Measurements from ENCODE around the gene RAB18.
A peak's percentile ranks its signal among the peaks of the same experiment; 100 is the strongest.
"Not testable (repeated sequence)": the region's sequence is repeated elsewhere in the genome, so short reads cannot be mapped to it uniquely, and the experiment has no call there.

Gene RAB18

DNA sequence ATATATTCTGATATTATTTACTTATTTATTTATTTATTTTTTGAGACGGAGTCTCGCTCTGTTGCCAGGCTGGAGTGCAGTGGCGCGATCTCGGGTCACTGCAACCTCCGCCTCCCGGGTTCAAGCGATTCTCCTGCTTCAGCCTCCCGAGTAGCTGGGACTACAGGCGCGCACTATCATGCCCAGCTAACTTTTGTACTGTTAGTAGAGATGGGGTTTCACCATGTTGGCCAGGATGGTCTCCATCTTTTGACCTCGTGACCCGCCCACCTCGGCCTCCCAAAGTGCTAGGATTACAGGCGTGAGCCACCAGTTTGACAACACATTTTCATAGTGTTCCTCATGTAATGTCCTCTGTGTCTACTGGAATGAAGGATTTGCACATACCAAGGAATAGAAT is 1.4 kb downstream of the RAB18 start:
- not testable (repeated sequence) for DNase-seq

GRCh38 chr10:27506280-27506679 is 2.2 kb downstream of the RAB18 start:
- no peak for DNase-seq

DNA sequence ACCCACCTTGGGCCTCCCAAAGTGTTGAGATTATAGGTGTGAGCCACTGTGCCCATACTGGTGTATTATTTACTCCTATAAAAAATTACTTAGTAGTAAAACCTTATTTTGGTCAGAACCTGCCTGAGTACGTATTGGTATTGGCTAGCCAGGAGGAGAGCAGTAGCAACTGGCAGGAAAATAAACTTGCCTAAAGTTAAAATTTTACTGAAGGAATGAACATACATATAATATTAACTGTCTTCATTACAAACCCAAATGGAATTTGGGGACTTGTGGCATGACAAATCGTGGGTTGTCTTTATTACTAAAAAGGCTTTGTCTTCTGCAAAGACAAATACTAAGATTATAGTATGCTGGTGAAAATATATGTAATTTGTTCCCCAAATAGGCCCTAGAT is 8.4 kb downstream of the RAB18 start:
- no peak for DNase-seq

GRCh38 chr10:27513451-27514191 is 9.5 kb downstream of the RAB18 start:
- no peak for DNase-seq

DNA sequence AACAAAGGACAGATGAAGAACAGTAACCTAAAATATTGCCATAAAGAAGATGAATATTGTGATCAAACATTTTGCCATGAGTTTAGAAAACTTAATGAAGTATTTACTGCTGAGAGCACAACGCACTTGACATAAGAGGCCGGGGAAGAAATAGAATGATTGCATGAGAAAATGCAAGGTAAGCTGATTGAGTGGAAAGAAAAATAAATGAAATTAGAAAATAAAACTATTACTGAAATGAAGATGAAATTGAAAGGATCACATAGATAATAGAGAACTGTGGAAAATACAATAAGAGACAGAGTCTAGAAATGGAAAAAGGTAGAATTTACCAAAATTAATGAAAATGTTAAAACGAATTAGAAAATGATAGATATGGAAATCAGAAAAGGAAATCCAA is 10.1 kb downstream of the RAB18 start:
- no peak for DNase-seq

DNA sequence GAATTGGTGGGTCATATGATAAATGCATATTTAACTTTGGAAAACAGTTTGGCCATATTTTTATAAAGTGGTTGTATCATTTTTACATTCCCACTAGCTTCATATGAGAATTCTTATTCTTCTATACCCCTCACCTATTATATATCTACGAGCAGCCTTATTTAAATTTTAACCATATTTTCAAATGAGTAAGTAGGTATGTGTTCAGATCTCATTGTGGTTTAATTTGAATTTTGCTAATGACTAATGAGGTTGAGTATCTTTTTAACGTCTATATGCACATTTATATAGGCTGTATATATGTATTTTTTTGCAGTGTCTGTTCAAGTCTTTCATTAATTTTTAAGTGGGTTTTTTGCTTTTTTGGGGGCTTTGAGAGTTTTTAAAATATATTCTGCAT is 14.2 kb downstream of the RAB18 start:
- DNase-seq = no peak

DNA sequence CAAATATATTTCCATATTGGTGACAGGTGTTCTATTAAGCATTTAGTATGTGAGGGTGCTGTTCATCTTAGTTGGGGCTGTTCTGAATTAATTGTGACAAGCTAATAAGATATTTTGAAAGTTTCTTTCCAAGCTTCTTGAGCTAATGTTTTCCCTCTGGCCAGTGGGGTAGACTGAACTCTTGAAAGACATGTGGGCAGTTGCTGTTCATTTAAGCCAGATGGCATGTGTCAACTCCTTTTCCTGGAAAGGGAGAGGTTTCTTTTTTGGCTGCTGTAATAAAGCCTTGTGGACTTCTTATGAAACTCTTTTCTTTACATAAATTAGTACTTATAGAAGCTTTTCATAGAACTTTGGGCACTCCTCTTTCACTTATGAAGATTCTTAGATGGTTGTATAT is 21.7 kb downstream of the RAB18 start:
- DNase-seq = no peak

GRCh38 chr10:27526242-27526641 is 22.1 kb downstream of the RAB18 start:
- no peak for DNase-seq

DNA sequence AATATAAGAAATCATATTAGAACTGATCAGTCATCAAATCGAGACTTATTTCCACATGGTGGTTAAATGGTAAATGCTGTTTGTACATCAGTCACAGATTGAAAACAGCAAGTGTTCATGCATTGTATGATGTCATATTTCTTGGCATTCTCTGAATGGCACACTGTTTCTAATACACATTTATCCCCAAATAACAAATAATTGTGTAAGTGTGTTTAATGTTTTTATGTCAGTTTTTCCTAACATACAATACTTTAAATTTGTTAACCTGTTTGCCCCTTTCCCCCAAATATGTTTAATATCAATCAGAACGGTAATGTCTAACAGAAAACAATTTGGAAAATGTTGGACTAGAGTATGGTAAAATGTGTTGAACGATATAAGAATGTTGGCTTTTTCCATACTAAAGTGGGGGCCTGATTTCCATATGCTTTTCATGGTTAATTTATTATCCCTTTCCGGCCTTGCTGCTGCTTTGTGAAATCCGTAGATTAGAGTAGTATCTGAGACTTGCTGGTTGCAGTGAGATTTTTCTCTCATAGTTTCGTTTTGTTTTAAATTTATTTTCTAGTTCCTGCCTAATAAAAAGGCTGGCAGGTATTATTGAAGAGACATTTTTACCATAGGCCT is 23.7 kb downstream of the RAB18 start:
- no peak for DNase-seq

DNA sequence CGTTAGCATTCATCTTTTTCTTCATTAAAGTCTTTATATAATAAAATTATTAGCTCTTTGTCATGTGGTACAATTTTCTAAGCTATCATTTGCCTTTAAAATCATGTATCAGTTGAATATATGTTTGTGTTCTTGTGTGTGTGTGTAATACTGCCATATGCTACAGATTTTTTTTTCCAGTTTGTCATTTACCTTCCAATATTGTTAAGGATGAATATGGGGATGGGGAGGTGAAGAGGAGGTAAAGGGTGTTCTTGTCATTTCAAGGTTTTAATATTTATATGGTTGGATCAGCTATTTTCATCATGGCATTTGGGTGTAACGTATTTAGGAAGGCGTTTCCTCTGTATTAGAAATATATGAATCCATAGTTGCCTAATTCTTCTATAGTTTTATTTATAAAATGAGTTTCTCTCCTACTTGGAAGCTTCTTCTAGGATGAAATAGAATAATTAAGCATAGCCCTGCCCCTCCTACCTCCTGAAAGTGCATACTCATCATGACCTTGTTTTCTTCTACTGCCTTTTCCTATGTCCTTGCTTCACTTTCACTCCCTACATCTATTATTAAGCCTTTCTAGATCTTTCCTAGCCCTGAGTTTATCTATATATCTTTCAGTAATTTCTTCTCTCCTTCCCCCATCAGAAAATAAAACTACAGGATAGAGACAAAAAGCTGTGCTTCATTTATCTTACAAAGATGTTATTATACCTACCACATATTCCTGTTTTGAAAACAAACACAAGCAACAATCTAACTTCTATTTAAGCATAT is 25.1 kb downstream of the RAB18 start:
- DNase-seq = no peak

DNA sequence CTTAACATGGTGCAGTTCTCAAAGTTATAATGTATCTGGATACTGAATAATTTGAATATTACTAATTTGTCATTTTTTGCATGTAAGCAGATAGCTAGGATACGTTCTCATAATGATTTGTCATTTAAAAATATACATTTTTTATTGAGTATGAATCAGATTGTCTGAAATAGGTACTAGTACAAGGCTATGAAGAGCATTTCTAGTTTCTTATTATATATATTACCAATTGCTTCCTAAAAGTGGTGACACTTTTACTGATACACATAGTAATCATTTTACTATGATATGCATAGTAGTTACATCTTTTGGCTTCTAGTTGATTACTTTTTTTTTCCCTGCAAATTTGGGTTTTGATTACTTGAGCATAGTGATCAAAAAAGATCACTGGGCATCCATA is 26.4 kb downstream of the RAB18 start:
- no peak for DNase-seq

DNA sequence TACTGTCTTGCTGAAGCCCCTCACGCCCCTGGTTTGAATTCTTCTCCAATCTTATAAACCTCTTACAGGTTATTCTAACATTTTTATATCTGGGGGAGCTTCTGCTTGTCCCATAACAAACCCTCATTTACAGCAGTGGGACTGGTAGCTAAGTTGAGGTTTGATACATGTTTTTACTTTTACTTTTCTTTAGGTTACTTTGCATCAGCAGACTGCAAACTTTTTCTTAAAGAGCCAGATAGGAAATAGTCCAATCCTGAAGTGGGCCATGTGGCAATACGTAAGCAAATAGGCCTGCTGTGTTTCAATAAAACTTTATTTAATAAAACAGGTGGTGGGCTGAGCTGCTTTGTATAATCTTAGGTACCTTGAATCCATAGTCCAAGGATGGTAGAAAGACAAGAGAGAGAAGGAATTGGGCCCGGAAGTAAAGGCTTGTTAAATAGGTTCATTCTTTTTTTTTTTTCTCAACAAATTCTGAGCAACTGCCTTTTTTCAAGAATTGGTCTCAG is 27.3 kb downstream of the RAB18 start:
- peak in 1 of 2 donors; percentile 19 for DNase-seq

DNA sequence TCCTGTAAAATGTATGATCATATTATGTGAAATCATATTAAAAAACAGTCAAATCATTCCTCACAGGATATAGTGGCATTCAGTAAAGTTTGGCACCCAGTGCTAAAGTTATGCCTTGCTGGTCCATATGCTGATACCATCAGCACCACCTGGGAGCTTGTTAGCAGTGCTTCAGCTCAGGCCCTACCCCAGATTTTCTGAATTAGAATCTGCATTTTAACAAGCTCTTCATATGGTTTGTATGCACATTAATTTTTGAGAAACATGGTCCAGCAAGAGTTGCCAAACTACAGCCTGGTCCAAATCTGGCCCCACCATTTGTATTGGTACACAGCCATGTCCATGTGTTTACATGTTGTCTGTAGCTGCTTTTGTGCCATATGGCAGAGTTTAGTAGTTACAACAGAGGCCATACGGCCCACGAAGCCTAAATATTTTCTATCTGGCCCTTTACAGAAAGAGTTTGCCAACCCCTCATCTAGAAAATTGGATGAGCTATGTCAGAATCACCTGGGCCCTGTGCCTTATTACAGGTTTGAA is 30.1 kb downstream of the RAB18 start:
- DNase-seq = no peak

DNA sequence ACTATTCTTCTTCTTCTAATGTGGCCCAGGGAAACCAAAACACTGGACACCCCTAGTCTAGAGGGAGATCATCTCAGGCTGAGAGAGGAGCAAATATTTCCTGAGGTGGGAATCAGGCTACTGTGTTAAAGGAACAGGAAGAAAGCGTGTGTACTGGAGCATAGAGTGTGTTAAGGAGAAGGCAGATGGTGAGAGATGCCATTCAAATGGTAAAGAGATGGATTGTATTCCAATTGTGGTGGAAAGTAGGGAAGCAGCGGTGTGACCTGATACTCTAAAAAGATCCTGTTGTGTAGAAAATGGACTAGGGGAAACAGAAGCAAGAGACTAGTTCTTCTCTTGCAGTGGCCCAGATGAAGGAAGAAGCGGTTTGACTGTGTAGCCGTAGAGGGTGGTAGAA is 31.2 kb downstream of the RAB18 start:
- no peak for DNase-seq

DNA sequence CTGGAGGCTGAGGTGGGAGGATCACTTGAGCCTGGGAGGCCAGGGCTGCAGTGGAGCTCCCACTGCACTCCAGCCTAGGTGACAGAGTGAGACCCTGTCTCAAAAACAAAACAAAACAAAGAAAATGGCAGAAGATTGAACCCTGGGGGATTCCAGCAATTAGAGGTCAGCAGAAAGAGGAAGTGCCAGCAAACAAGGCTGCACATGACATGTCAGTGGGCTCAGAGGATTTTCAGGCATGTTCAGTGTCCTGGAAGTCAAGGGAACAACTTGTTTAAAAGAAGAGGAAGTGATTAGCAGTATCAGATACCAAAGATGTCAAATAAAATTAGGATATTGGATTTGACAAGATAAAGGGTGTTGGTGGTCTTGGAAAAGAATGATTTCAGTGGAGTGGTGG is 32.3 kb downstream of the RAB18 start:
- DNase-seq = no peak

- DNase-seq = no peak
These were observed 33.1 kb downstream of the RAB18 start for GRCh38 chr10:27537166-27537565.

GRCh38 chr10:27537787-27538186 is 33.7 kb downstream of the RAB18 start:
- no peak for DNase-seq

DNA sequence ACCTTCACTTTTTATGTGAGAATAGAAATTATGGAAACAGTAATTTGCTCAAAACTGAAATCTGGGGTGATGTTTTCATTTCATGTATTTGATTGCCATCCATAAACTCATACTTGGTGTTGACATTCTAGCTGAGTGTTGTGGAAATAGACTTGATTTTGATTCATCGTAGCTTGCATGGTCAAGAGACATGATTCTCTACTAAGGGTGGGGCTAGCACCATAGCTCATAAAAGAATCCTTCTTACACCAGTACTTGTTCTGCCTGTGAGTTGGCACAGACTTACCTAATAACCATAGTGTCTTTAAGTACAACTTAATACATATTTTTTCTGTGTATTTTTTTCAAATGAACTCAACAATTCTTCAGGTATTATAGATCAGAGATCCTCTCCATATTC is 36.6 kb downstream of the RAB18 start:
- DNase-seq = no peak

DNA sequence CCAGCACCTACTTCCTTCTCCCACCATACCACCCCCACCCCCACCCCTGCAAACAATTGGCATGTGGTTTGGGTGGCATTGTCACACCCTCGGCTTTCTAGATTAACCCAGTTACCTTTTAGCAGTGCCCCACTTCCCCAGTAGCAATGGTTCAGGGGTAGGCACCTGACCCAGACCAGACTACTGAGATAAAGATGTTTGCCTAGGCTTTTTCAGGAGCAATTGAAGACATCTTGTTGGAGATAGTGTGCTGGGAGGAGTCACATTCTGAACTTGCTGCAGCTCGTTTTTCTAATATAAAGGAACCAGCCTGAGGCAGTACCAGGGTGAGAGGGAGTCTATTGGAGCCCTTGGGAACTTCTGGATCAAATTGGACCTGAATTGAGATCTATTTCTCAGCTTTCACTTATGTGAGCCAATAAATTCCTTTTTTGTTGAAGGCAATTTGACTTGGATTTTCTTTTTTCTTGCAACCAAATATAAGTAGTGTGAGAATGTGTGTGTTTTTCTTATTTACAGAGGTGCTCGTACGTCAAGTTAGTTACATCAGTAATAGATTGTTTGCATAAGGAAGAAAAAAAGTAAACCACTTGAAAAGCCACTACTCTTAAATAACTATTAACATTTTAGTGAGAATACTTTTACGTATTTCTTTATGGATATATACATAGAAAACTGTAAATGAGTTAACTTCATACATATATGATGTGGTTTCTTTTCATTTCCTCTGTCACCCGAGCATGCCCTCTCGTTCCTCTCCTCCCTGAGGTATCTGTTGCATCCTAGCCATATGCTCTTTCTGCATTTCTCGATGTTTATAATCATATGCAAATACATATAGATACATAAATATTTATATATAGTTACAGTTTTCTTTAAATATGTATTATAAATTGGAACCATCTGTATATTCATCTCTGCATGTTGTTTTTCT is 38.0 kb downstream of the RAB18 start:
- DNase-seq = peak; percentile 25 to 42

GRCh38 chr10:27542812-27543211 is 38.7 kb downstream of the RAB18 start:
- no peak for DNase-seq

DNA sequence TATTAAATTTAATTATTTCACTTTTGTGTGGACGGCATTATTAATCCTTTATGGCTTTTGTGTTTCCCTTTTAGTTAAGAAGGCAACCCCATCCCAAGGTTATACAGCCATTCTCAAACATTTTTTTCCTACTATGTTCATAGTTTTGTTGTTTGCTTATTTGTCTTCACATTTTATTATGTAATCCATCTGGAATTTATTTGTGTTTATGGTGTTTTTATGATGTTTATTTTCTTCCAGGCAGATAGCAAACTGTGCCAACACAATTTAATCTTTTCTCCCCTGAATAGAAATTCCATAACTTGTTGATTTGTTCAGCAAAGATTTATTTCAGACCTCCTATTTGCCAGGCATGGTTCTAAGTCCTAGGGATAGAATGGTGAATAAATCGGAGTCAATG is 42.9 kb downstream of the RAB18 start:
- no peak for DNase-seq

- no peak for DNase-seq
These were observed 43.4 kb downstream of the RAB18 start for GRCh38 chr10:27547482-27547881.
